ENCODE measurements around the gene TKT. TPM values are rescaled to one million over a fixed set of nuclear protein-coding genes. Genes with fewer than 3 reads are reported as not detected.

TKT gene
- polyA plus RNA-seq, 1 experiment, result 220 TPM

GRCh38 chr3:53234841-53235232 lies 21.0 kb downstream of the TKT start:
- TF ChIP-seq CTCF (IDR thresholded peaks at IDR 0.05; ENCODE audit: low read depth, low read length), result no peak
- POLR2A ChIA-PET, result no interaction called here
- Histone ChIP-seq H3K27ac (ENCODE audit: low read depth, low read length) (no peak overlapping the region), H3K4me3 (ENCODE audit: low read depth, low read length) (no peak overlapping the region), H3K9me3 (ENCODE audit: control insufficient read depth, insufficient read depth, low read length) (no peaks in the 10 kb centered on the region), H3K27me3 (ENCODE audit: control insufficient read depth, insufficient read depth, low read length) (no peaks in the 10 kb centered on the region)
- CTCF ChIA-PET, result interaction anchor here (1.0 to 4.5 kb wide), 3 partner anchors 15 to 475 kb away, joined by 4 to 28 read pairs (median 4); no protein-coding TSS in a partner anchor
- no peak for DNase-seq (ENCODE audit: low read depth, low spot score)

GRCh38 chr3:53234130-53234840 lies 21.5 kb downstream of the TKT start:
- CTCF ChIA-PET, result interaction anchor here (1.0 to 4.5 kb wide), 3 partner anchors 14 to 476 kb away, joined by 3 to 28 read pairs (median 4); no protein-coding TSS in a partner anchor
- no peak for DNase-seq (ENCODE audit: low read depth, low spot score)
- Histone ChIP-seq H3K27ac (ENCODE audit: low read depth, low read length) (peak overlapping the region; percentile 22), H3K9me3 (ENCODE audit: control insufficient read depth, insufficient read depth, low read length) (no peaks in the 10 kb centered on the region), H3K27me3 (ENCODE audit: control insufficient read depth, insufficient read depth, low read length) (no peaks in the 10 kb centered on the region), H3K4me3 (ENCODE audit: low read depth, low read length) (no peak overlapping the region)
- TF ChIP-seq CTCF (IDR thresholded peaks at IDR 0.05; ENCODE audit: low read depth, low read length), result no peak
- POLR2A ChIA-PET, result no interaction called here

- TF ChIP-seq CTCF (IDR thresholded peaks at IDR 0.05; ENCODE audit: low read depth, low read length), result no peak
- CTCF ChIA-PET, result interaction anchor here (4.5 kb wide), 1 partner anchor 13 kb away, joined by 28 read pairs; no protein-coding TSS in a partner anchor
- no peak overlapping the region for H3K4me3 ChIP-seq (ENCODE audit: low read depth, low read length)
- POLR2A ChIA-PET, result no interaction called here
- no peaks in the 10 kb centered on the region for H3K27me3 ChIP-seq (ENCODE audit: control insufficient read depth, insufficient read depth, low read length)
- peak overlapping the region; percentile 11 for H3K27ac ChIP-seq (ENCODE audit: low read depth, low read length)
- no peaks in the 10 kb centered on the region for H3K9me3 ChIP-seq (ENCODE audit: control insufficient read depth, insufficient read depth, low read length)
- DNase-seq (ENCODE audit: low read depth, low spot score), result no peak
Observed at GRCh38 chr3:53232641-53233377, 23.0 kb downstream of the TKT start.

GRCh38 chr3:53231532-53232511 lies 24.0 kb downstream of the TKT start:
- no peak; the same call in 1 of the 2 replicates for TF ChIP-seq CTCF (IDR thresholded peaks at IDR 0.05; ENCODE audit: low read depth, low read length)
- H3K9me3 ChIP-seq (ENCODE audit: control insufficient read depth, insufficient read depth, low read length), result no peaks in the 10 kb centered on the region
- ChIA-PET POLR2A (no interaction called here), CTCF (interaction anchor here (1.3 to 1.4 kb wide), 2 partner anchors 12 to 117 kb away, joined by 3 to 6 read pairs; no protein-coding TSS in a partner anchor)
- H3K27me3 ChIP-seq (ENCODE audit: control insufficient read depth, insufficient read depth, low read length), result no peaks in the 10 kb centered on the region
- H3K4me3 ChIP-seq (ENCODE audit: low read depth, low read length), result no peak overlapping the region
- H3K27ac ChIP-seq (ENCODE audit: low read depth, low read length), result peak overlapping the region; percentile 31
- DNase-seq (ENCODE audit: low read depth, low spot score), result no peak

Data from AG04450 (cell line).